HepG2 (cell line): ENCODE results near the gene SLC22A23. TPM values are rescaled to one million over a fixed set of nuclear protein-coding genes. Genes with fewer than 3 reads are reported as not detected.
A peak's percentile ranks its signal among the peaks of the same experiment; 100 is the strongest.

Experiments used
- DRAP1 ChIP-seq: IDR thresholded peaks from 2 replicates; pipeline ENCODE4 v1.6.1; 2016; ENCODE audit warnings: missing genetic modification reagents, missing compliant biosample characterization
- ELF3 ChIP-seq: IDR thresholded peaks from 2 replicates; pipeline ENCODE4 v1.6.1; 2016; ENCODE audit warnings: missing genetic modification reagents, missing compliant biosample characterization
- FOXA1 ChIP-seq, 2 experiments: fragments of 450-650 bp in 1 of 2; sonication (generic) in 1 of 2; formaldehyde crosslinking in 1 of 2; IDR thresholded peaks; 2 replicates each; pipeline versions ENCODE4 v1.4.0 to v1.6.1; 2016 to 2020; ENCODE audit warnings: missing genetic modification reagents in 1 of 2
- JUNB ChIP-seq: sonication (generic); formaldehyde crosslinking; IDR thresholded peaks from 2 replicates; pipeline ENCODE4 v1.8.0; 2022; ENCODE audit warnings: missing genetic modification reagents, mild to moderate bottlenecking, borderline replicate concordance
- LCORL ChIP-seq, 2 experiments: fragments of 450-650 bp in 1 of 2; sonication (generic) in 1 of 2; formaldehyde crosslinking in 1 of 2; IDR thresholded peaks; 2 replicates each; pipeline versions ENCODE4 v1.5.0 to v1.6.1; 2017 to 2020; ENCODE audit warnings: antibody characterized with exemption in 1 of 2, missing genetic modification reagents in 1 of 2
- MAFG ChIP-seq: sonication (generic); formaldehyde crosslinking; IDR thresholded peaks from 2 replicates; pipeline ENCODE4 v1.5.1; 2020; ENCODE audit warnings: mild to moderate bottlenecking, missing genetic modification reagents
- PLRG1 ChIP-seq: fragments of 450-650 bp; conservative IDR thresholded peaks from 2 replicates; pipeline ENCODE4 v1.6.1; 2016
- POLR2G ChIP-seq: fragments of 200-400 bp; formaldehyde crosslinking; IDR thresholded peaks from 2 replicates; pipeline ENCODE4 v1.6.1; 2018; ENCODE audit warnings: mild to moderate bottlenecking, low read depth, low read length, moderate library complexity
- RAD21 ChIP-seq: fragments of 450-650 bp; formaldehyde crosslinking; IDR thresholded peaks from 2 replicates; pipeline ENCODE4 v1.5.0; 2020; ENCODE audit warnings: mild to moderate bottlenecking
- RFXANK ChIP-seq: IDR thresholded peaks from 2 replicates; pipeline ENCODE4 v1.6.1; 2016
- RXRB ChIP-seq: IDR thresholded peaks from 2 replicates; pipeline ENCODE4 v1.6.1; 2016; ENCODE audit warnings: borderline replicate concordance, missing genetic modification reagents, missing compliant biosample characterization
- SAP130 ChIP-seq: IDR thresholded peaks from 2 replicates; pipeline ENCODE4 v1.6.1; 2016; ENCODE audit warnings: low read depth
- U2AF2 ChIP-seq: fragments of 200-400 bp; formaldehyde crosslinking; IDR thresholded peaks from 2 replicates; pipeline ENCODE4 v1.6.1; 2017; ENCODE audit warnings: low read depth, mild to moderate bottlenecking, low read length
- ZNF317 ChIP-seq: sonication (generic); formaldehyde crosslinking; IDR thresholded peaks from 2 replicates; pipeline ENCODE4 v1.5.0; 2020; ENCODE audit warnings: mild to moderate bottlenecking, missing genetic modification reagents
- ZNF775 ChIP-seq: sonication (generic); formaldehyde crosslinking; IDR thresholded peaks from 2 replicates; pipeline ENCODE4 v1.4.0; 2020; ENCODE audit warnings: missing genetic modification reagents, mild to moderate bottlenecking, moderate library complexity, borderline replicate concordance
- polyA plus RNA-seq, 8 experiments: library from polyadenylated mRNA; depleted of rRNA in 3 of 8; stranded (reverse) in 7 of 8; unstranded in 1 of 8; fragments of >200 nt; fragmentation: Illumina TruSeq in 4 of 8; extraction: Trizol in 4 of 8; gene quantifications; 2 replicates each; pipeline versions ENCODE4 v1.2.1 to v1.2.3, GENCODE V29; 2011 to 2016; ENCODE audit warnings: low read depth in 4 of 8, missing spikeins in 1 of 8, mixed read lengths in 1 of 8; ENCODE audit not compliant: insufficient read depth in 1 of 8
- total RNA-seq, 5 experiments: library from RNA; depleted of rRNA; stranded (reverse); fragments of >200 nt; fragmentation: Illumina TruSeq; extraction: Trizol; gene quantifications; 2 replicates each; pipeline ENCODE4 v1.2.3, GENCODE V29; 2016; ENCODE audit warnings: low read depth in 1 of 5
- TF ChIP-seq, protein P1 (sequence below): sonication (generic); formaldehyde crosslinking; IDR thresholded peaks from 2 replicates; pipeline ENCODE4 v1.9.0; 2021; ENCODE audit warnings: missing genetic modification reagents, mild to moderate bottlenecking, borderline replicate concordance
- TF ChIP-seq, protein P2 (sequence below): IDR thresholded peaks from 2 replicates; pipeline ENCODE4 v1.4.0; 2020; ENCODE audit warnings: mild to moderate bottlenecking, missing genetic modification reagents
- TF ChIP-seq, protein P3 (sequence below): sonication (generic); formaldehyde crosslinking; IDR thresholded peaks from 2 replicates; pipeline ENCODE4 v1.8.1; 2023; ENCODE audit warnings: mild to moderate bottlenecking, missing genetic modification reagents

The SLC22A23 gene
- total and polyA plus RNA-seq, 2 of the 13 experiments (the other 11 are each of a cell fraction or from before 2014, with no cell fraction given): 11.8 to 17.5 TPM

GRCh38 chr6:3398755-3399696, 57.8 kb downstream of the SLC22A23 start (continued):
- no peak for TF ChIP-seq LCORL (IDR thresholded peaks at IDR 0.05)
- TF ChIP-seq LCORL (CRISPR knock-in tag; IDR thresholded peaks at IDR 0.05): no peak
- TF ChIP-seq SAP130 (CRISPR knock-in tag): peak; percentile 63
- TF ChIP-seq ZNF775: no peak
- TF ChIP-seq, protein P1, sequence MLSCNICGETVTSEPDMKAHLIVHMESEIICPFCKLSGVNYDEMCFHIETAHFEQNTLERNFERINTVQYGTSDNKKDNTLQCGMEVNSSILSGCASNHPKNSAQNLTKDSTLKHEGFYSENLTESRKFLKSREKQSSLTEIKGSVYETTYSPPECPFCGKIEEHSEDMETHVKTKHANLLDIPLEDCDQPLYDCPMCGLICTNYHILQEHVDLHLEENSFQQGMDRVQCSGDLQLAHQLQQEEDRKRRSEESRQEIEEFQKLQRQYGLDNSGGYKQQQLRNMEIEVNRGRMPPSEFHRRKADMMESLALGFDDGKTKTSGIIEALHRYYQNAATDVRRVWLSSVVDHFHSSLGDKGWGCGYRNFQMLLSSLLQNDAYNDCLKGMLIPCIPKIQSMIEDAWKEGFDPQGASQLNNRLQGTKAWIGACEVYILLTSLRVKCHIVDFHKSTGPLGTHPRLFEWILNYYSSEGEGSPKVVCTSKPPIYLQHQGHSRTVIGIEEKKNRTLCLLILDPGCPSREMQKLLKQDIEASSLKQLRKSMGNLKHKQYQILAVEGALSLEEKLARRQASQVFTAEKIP (CRISPR knock-in tag): no peak
- no peak for TF ChIP-seq RAD21 (CRISPR knock-in tag)
- TF ChIP-seq, protein P2, sequence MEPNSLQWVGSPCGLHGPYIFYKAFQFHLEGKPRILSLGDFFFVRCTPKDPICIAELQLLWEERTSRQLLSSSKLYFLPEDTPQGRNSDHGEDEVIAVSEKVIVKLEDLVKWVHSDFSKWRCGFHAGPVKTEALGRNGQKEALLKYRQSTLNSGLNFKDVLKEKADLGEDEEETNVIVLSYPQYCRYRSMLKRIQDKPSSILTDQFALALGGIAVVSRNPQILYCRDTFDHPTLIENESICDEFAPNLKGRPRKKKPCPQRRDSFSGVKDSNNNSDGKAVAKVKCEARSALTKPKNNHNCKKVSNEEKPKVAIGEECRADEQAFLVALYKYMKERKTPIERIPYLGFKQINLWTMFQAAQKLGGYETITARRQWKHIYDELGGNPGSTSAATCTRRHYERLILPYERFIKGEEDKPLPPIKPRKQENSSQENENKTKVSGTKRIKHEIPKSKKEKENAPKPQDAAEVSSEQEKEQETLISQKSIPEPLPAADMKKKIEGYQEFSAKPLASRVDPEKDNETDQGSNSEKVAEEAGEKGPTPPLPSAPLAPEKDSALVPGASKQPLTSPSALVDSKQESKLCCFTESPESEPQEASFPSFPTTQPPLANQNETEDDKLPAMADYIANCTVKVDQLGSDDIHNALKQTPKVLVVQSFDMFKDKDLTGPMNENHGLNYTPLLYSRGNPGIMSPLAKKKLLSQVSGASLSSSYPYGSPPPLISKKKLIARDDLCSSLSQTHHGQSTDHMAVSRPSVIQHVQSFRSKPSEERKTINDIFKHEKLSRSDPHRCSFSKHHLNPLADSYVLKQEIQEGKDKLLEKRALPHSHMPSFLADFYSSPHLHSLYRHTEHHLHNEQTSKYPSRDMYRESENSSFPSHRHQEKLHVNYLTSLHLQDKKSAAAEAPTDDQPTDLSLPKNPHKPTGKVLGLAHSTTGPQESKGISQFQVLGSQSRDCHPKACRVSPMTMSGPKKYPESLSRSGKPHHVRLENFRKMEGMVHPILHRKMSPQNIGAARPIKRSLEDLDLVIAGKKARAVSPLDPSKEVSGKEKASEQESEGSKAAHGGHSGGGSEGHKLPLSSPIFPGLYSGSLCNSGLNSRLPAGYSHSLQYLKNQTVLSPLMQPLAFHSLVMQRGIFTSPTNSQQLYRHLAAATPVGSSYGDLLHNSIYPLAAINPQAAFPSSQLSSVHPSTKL (CRISPR knock-in tag): peak; percentile 66
- peak; percentile 78 for TF ChIP-seq ELF3 (CRISPR knock-in tag)
- no peak for TF ChIP-seq FOXA1 (IDR thresholded peaks at IDR 0.05)
- peak; percentile 25; the same call in 1 of the 2 replicates for TF ChIP-seq FOXA1 (CRISPR knock-in tag; IDR thresholded peaks at IDR 0.05)
- TF ChIP-seq RFXANK: no peak
- TF ChIP-seq POLR2G: no peak
- TF ChIP-seq ZNF317: no peak
- no peak for TF ChIP-seq JUNB
- no peak for TF ChIP-seq U2AF2
- TF ChIP-seq, protein P3, sequence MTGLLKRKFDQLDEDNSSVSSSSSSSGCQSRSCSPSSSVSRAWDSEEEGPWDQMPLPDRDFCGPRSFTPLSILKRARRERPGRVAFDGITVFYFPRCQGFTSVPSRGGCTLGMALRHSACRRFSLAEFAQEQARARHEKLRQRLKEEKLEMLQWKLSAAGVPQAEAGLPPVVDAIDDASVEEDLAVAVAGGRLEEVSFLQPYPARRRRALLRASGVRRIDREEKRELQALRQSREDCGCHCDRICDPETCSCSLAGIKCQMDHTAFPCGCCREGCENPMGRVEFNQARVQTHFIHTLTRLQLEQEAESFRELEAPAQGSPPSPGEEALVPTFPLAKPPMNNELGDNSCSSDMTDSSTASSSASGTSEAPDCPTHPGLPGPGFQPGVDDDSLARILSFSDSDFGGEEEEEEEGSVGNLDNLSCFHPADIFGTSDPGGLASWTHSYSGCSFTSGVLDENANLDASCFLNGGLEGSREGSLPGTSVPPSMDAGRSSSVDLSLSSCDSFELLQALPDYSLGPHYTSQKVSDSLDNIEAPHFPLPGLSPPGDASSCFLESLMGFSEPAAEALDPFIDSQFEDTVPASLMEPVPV (CRISPR knock-in tag): no peak
- peak; percentile 18; the same call in 1 of the 2 replicates for TF ChIP-seq RXRB
- TF ChIP-seq DRAP1 (CRISPR knock-in tag): peak; percentile 27; the same call in 1 of the 2 replicates
- no peak for TF ChIP-seq PLRG1
- no peak for TF ChIP-seq MAFG (CRISPR knock-in tag)
